Loucy (cell line): Measurements from ENCODE around the gene TMED3.

ENCODE experiments used
- H2AFZ ChIP-seq: fragments of 200-600 bp; sonication (generic); 2 replicates; pipeline ENCODE4 v1.6.0; 2016; ENCODE audit warnings: antibody characterized with exemption, mild to moderate bottlenecking, low read length, moderate library complexity
- H3F3A ChIP-seq: fragments of 200-600 bp; 2 replicates; pipeline ENCODE4 v1.6.0; 2016; ENCODE audit warnings: antibody characterized with exemption, low read depth, mild to moderate bottlenecking
- H3K27me3 ChIP-seq: fragments of 200-600 bp; sonication (generic); 2 replicates; pipeline ENCODE4 v1.6.1; 2014; ENCODE audit warnings: low read length, mild to moderate bottlenecking; ENCODE audit not compliant: insufficient read depth, poor library complexity, severe bottlenecking
- H3K36me3 ChIP-seq: fragments of 200-600 bp; sonication (generic); 2 replicates; pipeline ENCODE4 v1.6.1; 2016; ENCODE audit warnings: low read length; ENCODE audit not compliant: insufficient read depth
- H3K4me1 ChIP-seq: fragments of 200-600 bp; sonication (generic); 2 replicates; pipeline ENCODE4 v1.5.1; 2014; ENCODE audit warnings: low read length, mild to moderate bottlenecking; ENCODE audit not compliant: insufficient read depth, poor library complexity, severe bottlenecking
- H3K4me2 ChIP-seq: fragments of 200-600 bp; sonication (generic); 2 replicates; pipeline ENCODE4 v1.6.0; 2014; ENCODE audit warnings: antibody characterized with exemption, low read length, low read depth, mild to moderate bottlenecking; ENCODE audit not compliant: poor library complexity, severe bottlenecking
- H3K4me3 ChIP-seq: fragments of 200-600 bp; sonication (generic); 2 replicates; pipeline ENCODE4 v1.5.1; 2014; ENCODE audit warnings: low read length, mild to moderate bottlenecking, mixed read lengths; ENCODE audit not compliant: poor library complexity, severe bottlenecking
- H3K79me2 ChIP-seq: fragments of 200-600 bp; sonication (generic); 2 replicates; pipeline ENCODE4 v1.6.1; 2014; ENCODE audit warnings: low read length; ENCODE audit not compliant: insufficient read depth
- H3K9ac ChIP-seq: fragments of 200-600 bp; sonication (generic); 2 replicates; pipeline ENCODE4 v1.6.0; 2014; ENCODE audit warnings: mild to moderate bottlenecking, low read depth, low read length, moderate library complexity; ENCODE audit not compliant: poor library complexity, severe bottlenecking
- H3K9me2 ChIP-seq: fragments of 200-600 bp; sonication (generic); replicated peaks from 2 replicates; pipeline ENCODE4 v1.6.1; 2016; ENCODE audit warnings: low read depth, low read length, mixed read lengths
- H3K9me3 ChIP-seq: fragments of 200-600 bp; sonication (generic); 2 replicates; pipeline ENCODE4 v1.6.1; 2014; ENCODE audit warnings: mild to moderate bottlenecking, antibody characterized with exemption, low read length, low read depth; ENCODE audit not compliant: insufficient read depth
- H4K20me1 ChIP-seq: fragments of 200-600 bp; sonication (generic); 2 replicates; pipeline ENCODE4 v1.6.0; 2014; ENCODE audit warnings: antibody characterized with exemption, low read length, mild to moderate bottlenecking; ENCODE audit not compliant: insufficient read depth, poor library complexity, severe bottlenecking
- EZH2phosphoT487 ChIP-seq: fragments of 200-600 bp; IDR thresholded peaks from 2 replicates; pipeline ENCODE4 v1.6.1; 2018; ENCODE audit warnings: antibody characterized with exemption, mild to moderate bottlenecking, moderate library complexity, borderline replicate concordance
- TF ChIP-seq, protein P1 (sequence below): fragments of 200-600 bp; sonication (generic); conservative IDR thresholded peaks from 2 replicates; pipeline ENCODE4 v1.5.1; 2014; ENCODE audit warnings: mild to moderate bottlenecking, antibody characterized with exemption, low read length

The TMED3 gene

DNA sequence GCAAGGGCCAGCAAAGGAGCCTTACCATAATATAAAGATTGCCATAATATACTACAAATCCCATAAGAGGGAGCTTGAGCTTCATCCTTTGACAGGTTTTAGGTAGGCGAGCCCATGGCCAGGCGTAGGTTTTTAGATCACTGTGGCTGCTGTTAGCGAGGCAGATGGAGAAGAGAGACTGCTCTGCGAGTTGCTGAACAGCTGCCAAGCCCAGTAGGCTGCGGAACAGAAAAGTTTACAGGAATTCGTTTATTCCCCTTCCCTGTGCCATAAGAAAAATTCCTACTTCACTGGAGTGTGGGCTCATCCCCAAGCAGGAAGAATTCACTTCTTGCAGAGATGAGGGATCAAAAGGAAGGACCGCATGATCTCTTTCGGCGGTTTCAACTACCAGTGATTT, 30.5 kb downstream of the TMED3 start:
- no peak overlapping the region for H3K4me2 ChIP-seq
- H3K79me2 ChIP-seq: no peaks in the 10 kb centered on the region
- H3K27me3 ChIP-seq: no peaks in the 10 kb centered on the region
- H3K4me1 ChIP-seq: no peaks in the 10 kb centered on the region
- H3K9me3 ChIP-seq: no peaks in the 10 kb centered on the region
- no peaks in the 10 kb centered on the region for H3F3A ChIP-seq
- H3K9ac ChIP-seq: no peak overlapping the region
- H3K4me3 ChIP-seq: no peak overlapping the region
- no peak overlapping the region for H2AFZ ChIP-seq
- TF ChIP-seq EZH2phosphoT487: no peak
- TF ChIP-seq, protein P1, sequence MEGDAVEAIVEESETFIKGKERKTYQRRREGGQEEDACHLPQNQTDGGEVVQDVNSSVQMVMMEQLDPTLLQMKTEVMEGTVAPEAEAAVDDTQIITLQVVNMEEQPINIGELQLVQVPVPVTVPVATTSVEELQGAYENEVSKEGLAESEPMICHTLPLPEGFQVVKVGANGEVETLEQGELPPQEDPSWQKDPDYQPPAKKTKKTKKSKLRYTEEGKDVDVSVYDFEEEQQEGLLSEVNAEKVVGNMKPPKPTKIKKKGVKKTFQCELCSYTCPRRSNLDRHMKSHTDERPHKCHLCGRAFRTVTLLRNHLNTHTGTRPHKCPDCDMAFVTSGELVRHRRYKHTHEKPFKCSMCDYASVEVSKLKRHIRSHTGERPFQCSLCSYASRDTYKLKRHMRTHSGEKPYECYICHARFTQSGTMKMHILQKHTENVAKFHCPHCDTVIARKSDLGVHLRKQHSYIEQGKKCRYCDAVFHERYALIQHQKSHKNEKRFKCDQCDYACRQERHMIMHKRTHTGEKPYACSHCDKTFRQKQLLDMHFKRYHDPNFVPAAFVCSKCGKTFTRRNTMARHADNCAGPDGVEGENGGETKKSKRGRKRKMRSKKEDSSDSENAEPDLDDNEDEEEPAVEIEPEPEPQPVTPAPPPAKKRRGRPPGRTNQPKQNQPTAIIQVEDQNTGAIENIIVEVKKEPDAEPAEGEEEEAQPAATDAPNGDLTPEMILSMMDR: no peak
- H3K36me3 ChIP-seq: no peaks in the 10 kb centered on the region
- H4K20me1 ChIP-seq: no peaks in the 10 kb centered on the region
- H3K9me2 ChIP-seq: no peaks in the 10 kb centered on the region

DNA sequence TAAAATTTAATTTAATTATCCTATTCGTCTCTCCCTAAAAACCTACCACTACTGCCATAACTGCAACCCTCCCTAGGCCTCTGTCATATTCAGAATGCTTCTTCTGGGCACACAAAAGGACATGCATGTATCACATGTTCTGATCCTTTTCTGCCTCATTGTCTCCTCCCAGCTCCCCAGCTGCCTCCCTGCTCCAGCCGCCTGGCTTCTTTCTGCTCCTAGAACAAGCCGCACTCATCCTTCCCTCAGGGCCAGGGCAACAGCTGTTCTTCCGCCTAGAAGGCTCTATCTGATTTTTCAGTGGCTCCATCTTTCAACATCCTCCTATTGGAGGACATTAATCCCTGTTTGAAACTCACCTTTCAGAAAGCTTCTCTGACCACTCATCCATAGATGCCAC, 38.6 kb downstream of the TMED3 start:
- no peaks in the 10 kb centered on the region for H3K27me3 ChIP-seq
- TF ChIP-seq, protein P1: no peak
- TF ChIP-seq EZH2phosphoT487: no peak
- no peaks in the 10 kb centered on the region for H4K20me1 ChIP-seq
- H3K9me3 ChIP-seq: no peaks in the 10 kb centered on the region
- no peak overlapping the region for H3K9ac ChIP-seq
- no peak overlapping the region for H2AFZ ChIP-seq
- H3K4me2 ChIP-seq: no peak overlapping the region
- no peaks in the 10 kb centered on the region for H3K79me2 ChIP-seq
- H3K36me3 ChIP-seq: no peaks in the 10 kb centered on the region
- no peaks in the 10 kb centered on the region for H3F3A ChIP-seq
- H3K9me2 ChIP-seq: no peaks in the 10 kb centered on the region
- H3K4me1 ChIP-seq: no peaks in the 10 kb centered on the region
- no peak overlapping the region for H3K4me3 ChIP-seq

DNA sequence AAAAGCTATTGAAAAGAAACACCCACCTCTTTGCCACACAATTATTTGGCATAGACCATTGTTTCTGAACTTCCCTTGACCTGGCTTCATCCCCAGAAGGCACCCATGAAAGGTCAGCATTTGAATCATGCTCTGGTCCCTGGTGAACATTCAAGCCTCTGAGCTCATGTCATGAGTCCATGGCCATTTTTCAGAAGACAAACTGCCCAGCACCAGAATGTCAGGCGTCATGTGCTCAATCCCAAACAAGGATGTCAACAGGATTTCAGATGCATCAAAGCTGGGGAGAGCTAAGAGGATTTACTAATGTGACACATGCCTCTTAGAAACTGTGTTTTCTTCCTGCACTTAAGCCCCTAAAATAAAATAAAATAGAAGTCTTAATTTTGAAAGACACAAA, 41.3 kb downstream of the TMED3 start:
- Histone ChIP-seq H3K27me3 (no peaks in the 10 kb centered on the region), H2AFZ (no peak overlapping the region), H3K4me2 (no peak overlapping the region)

More for the DNA sequence above, 41.3 kb downstream of the TMED3 start:
- H3K9ac ChIP-seq: no peak overlapping the region
- no peaks in the 10 kb centered on the region for H3K36me3 ChIP-seq
- H3K4me1 ChIP-seq: no peaks in the 10 kb centered on the region
- no peak for TF ChIP-seq EZH2phosphoT487
- TF ChIP-seq, protein P1: no peak
- H3K4me3 ChIP-seq: no peak overlapping the region
- H3K9me2 ChIP-seq: no peaks in the 10 kb centered on the region
- no peaks in the 10 kb centered on the region for H3K9me3 ChIP-seq
- H4K20me1 ChIP-seq: no peaks in the 10 kb centered on the region
- no peaks in the 10 kb centered on the region for H3F3A ChIP-seq
- H3K79me2 ChIP-seq: no peaks in the 10 kb centered on the region
